ENCODE results near the gene GABRB3.

GABRB3 gene

GRCh38 chr15:26628071-26628470 is 144.8 kb downstream of the GABRB3 start:
- Histone ChIP-seq H3K9me3 (ENCODE audit: control insufficient read depth in 1 of 2, low read length in 2 of 2) (no peaks in the 10 kb centered on the region), H3K27ac (ENCODE audit: low read length) (no peak overlapping the region), H3K4me1 (ENCODE audit: control insufficient read depth in 1 of 2, insufficient read depth in 2 of 2, low read length in 2 of 2) (no peaks in the 10 kb centered on the region), H3K27me3 (ENCODE audit: low read depth, low read length) (no peaks in the 10 kb centered on the region), H3K36me3 (ENCODE audit: control insufficient read depth in 1 of 2, insufficient read depth in 2 of 2, low read length in 2 of 2) (no peaks in the 10 kb centered on the region), H3K4me3 (ENCODE audit: low read depth in 1 of 2, low read length in 2 of 2) (no peak overlapping the region)

DNA sequence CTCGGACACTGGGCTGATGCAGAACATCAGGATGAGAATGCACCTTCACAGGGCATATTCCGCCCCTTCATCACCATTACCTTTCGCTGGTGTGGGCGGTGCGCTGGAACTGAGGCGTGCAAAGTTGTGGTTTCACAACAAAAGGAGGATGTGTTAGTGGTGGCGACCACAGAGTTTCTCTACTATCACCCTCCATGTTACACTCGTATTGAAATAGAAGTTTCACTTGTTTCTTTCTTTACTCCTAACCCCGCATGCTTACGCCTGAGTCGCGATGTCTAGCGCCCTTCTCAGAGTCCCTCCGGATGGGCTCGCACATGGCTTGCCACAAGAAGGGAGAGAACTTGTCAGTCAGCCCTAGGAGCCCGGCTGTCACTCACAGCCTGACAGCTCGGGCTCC is 148.7 kb downstream of the GABRB3 start:
- no peak overlapping the region for H3K4me3 ChIP-seq (ENCODE audit: low read depth in 1 of 2, low read length in 2 of 2)
- no peaks in the 10 kb centered on the region for H3K27me3 ChIP-seq (ENCODE audit: low read depth, low read length)
- H3K9me3 ChIP-seq (ENCODE audit: control insufficient read depth in 1 of 2, low read length in 2 of 2) = no peaks in the 10 kb centered on the region
- H3K4me1 ChIP-seq (ENCODE audit: control insufficient read depth in 1 of 2, insufficient read depth in 2 of 2, low read length in 2 of 2) = no peaks in the 10 kb centered on the region
- no peak overlapping the region for H3K27ac ChIP-seq (ENCODE audit: low read length)
- H3K36me3 ChIP-seq (ENCODE audit: control insufficient read depth in 1 of 2, insufficient read depth in 2 of 2, low read length in 2 of 2) = no peaks in the 10 kb centered on the region

DNA sequence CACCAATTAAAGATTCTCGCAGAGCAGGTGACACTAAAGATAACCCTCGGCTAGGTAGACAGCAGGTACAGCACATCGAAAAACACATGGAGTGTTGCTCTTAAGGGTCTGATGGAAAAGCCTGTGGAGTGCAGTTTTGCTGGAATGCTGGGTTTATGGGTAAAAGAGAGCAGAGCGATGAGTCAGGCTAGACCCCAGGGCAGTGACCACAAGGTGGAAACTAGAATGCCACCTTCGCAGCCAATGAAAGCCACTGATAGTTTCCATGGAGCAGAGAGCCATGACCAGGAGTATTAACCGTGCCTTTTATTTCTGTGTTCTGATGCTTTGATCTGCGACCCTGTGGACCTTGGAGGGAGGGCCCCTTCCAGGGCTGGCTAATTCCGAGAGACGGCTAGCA is 149.8 kb downstream of the GABRB3 start:
- H3K9me3 ChIP-seq (ENCODE audit: control insufficient read depth in 1 of 2, low read length in 2 of 2) = no peaks in the 10 kb centered on the region
- H3K4me3 ChIP-seq (ENCODE audit: low read depth in 1 of 2, low read length in 2 of 2) = no peak overlapping the region
- H3K27me3 ChIP-seq (ENCODE audit: low read depth, low read length) = no peaks in the 10 kb centered on the region
- H3K36me3 ChIP-seq (ENCODE audit: control insufficient read depth in 1 of 2, insufficient read depth in 2 of 2, low read length in 2 of 2) = no peaks in the 10 kb centered on the region
- H3K4me1 ChIP-seq (ENCODE audit: control insufficient read depth in 1 of 2, insufficient read depth in 2 of 2, low read length in 2 of 2) = no peaks in the 10 kb centered on the region
- no peak overlapping the region for H3K27ac ChIP-seq (ENCODE audit: low read length)

- Histone ChIP-seq H3K9me3 (ENCODE audit: control insufficient read depth in 1 of 2, low read length in 2 of 2) (no peaks in the 10 kb centered on the region), H3K27ac (ENCODE audit: low read length) (no peak overlapping the region), H3K27me3 (ENCODE audit: low read depth, low read length) (no peaks in the 10 kb centered on the region), H3K4me3 (ENCODE audit: low read depth in 1 of 2, low read length in 2 of 2) (no peak overlapping the region), H3K4me1 (ENCODE audit: control insufficient read depth in 1 of 2, insufficient read depth in 2 of 2, low read length in 2 of 2) (no peaks in the 10 kb centered on the region), H3K36me3 (ENCODE audit: control insufficient read depth in 1 of 2, insufficient read depth in 2 of 2, low read length in 2 of 2) (no peaks in the 10 kb centered on the region)
Measured at GRCh38 chr15:26621816-26622215, 151.1 kb downstream of the GABRB3 start.

DNA sequence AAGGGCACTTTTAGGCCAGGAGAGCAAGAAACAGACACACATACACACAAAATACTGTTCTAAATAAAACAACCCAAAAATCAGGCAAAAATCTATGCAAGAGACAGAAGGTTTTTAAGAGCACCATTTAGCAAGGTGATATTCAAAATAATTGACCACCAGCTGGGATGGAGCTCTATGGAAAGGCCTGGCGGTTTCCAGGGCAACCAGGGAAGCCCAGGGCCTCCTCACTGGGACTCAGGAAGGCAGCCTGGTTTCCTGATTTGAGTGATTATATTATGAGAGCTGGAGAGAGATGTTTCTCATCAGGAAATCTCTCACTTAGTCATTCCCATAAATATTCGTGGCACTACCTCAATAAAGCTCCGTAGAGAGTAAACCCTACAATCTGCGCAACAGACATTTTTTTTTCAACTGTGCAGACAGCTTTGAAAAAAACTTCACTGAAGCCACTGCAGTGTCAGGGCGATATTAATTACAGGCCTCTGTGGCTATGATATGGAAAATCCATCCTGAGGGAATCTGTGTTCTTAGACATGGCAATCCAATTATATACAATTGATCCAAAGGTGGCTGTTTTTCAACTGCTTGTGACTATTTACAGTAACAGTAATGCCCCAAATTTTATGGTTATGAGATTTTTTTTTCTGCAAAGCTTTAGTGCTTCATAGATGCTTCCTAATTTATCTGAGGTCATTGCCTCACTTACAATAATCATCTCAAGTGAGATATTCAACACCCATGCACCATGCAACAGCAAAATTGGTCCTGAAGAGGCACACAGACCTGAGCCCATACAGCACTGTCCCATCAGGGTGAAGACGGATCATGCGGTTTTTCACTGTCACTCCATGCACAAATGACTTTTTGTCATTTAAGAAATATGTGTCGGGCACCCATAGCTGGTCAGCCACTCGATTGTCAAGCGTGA is 152.1 kb downstream of the GABRB3 start:
- Histone ChIP-seq H3K27ac (ENCODE audit: low read length) (no peak overlapping the region), H3K4me3 (ENCODE audit: low read depth in 1 of 2, low read length in 2 of 2) (no peak overlapping the region), H3K4me1 (ENCODE audit: control insufficient read depth in 1 of 2, insufficient read depth in 2 of 2, low read length in 2 of 2) (no peaks in the 10 kb centered on the region), H3K9me3 (ENCODE audit: control insufficient read depth in 1 of 2, low read length in 2 of 2) (no peaks in the 10 kb centered on the region), H3K27me3 (ENCODE audit: low read depth, low read length) (no peaks in the 10 kb centered on the region), H3K36me3 (ENCODE audit: control insufficient read depth in 1 of 2, insufficient read depth in 2 of 2, low read length in 2 of 2) (no peaks in the 10 kb centered on the region)

- Histone ChIP-seq H3K36me3 (ENCODE audit: control insufficient read depth in 1 of 2, insufficient read depth in 2 of 2, low read length in 2 of 2) (no peaks in the 10 kb centered on the region), H3K4me3 (ENCODE audit: low read depth in 1 of 2, low read length in 2 of 2) (no peak overlapping the region), H3K9me3 (ENCODE audit: control insufficient read depth in 1 of 2, low read length in 2 of 2) (no peaks in the 10 kb centered on the region), H3K4me1 (ENCODE audit: control insufficient read depth in 1 of 2, insufficient read depth in 2 of 2, low read length in 2 of 2) (no peaks in the 10 kb centered on the region), H3K27me3 (ENCODE audit: low read depth, low read length) (no peaks in the 10 kb centered on the region), H3K27ac (ENCODE audit: low read length) (no peak overlapping the region)
Measured at GRCh38 chr15:26615927-26616302, 157.0 kb downstream of the GABRB3 start.

DNA sequence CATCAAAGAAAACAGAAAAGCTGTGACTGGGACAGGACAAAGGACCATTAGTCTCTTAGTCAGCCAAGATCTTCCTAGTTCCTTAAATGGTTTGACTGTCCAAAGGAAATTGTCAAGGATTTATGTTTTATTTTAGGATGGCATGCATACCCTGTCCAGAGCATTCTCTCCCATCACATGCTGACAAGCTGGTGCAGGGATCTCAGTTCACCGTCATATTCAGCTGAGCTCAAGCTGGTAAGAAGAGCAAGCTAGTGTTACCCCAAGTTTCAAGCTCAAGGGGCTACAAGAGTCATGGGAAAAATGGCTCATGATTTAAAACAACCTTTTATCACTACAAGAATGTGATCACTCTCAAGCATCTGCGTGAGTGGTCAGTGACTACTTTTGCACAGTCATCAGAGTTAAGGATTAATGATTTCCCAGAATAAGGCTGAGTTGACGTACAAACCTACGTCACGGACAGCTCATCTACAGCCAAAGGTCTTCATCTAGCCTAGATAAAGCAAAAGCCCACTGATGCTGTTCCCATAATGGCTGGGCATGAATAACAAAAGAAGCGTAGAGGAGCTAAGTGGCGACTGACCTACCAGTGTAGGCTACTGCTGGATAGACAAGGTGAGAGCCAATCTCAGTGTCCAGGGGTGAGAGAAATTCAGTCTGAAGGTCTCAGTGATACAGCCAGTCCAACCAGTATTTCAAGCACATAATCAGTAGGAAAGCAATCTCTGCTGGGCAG is 157.5 kb downstream of the GABRB3 start:
- no peaks in the 10 kb centered on the region for H3K4me1 ChIP-seq (ENCODE audit: control insufficient read depth in 1 of 2, insufficient read depth in 2 of 2, low read length in 2 of 2)
- no peaks in the 10 kb centered on the region for H3K36me3 ChIP-seq (ENCODE audit: control insufficient read depth in 1 of 2, insufficient read depth in 2 of 2, low read length in 2 of 2)
- no peaks in the 10 kb centered on the region for H3K27me3 ChIP-seq (ENCODE audit: low read depth, low read length)
- no peak overlapping the region for H3K27ac ChIP-seq (ENCODE audit: low read length)
- no peaks in the 10 kb centered on the region for H3K9me3 ChIP-seq (ENCODE audit: control insufficient read depth in 1 of 2, low read length in 2 of 2)
- H3K4me3 ChIP-seq (ENCODE audit: low read depth in 1 of 2, low read length in 2 of 2) = no peak overlapping the region

- H3K4me3 ChIP-seq (ENCODE audit: low read depth in 1 of 2, low read length in 2 of 2) = no peak overlapping the region
- no peaks in the 10 kb centered on the region for H3K27me3 ChIP-seq (ENCODE audit: low read depth, low read length)
- H3K4me1 ChIP-seq (ENCODE audit: control insufficient read depth in 1 of 2, insufficient read depth in 2 of 2, low read length in 2 of 2) = no peaks in the 10 kb centered on the region
- H3K9me3 ChIP-seq (ENCODE audit: control insufficient read depth in 1 of 2, low read length in 2 of 2) = no peaks in the 10 kb centered on the region
- no peaks in the 10 kb centered on the region for H3K36me3 ChIP-seq (ENCODE audit: control insufficient read depth in 1 of 2, insufficient read depth in 2 of 2, low read length in 2 of 2)
- no peak overlapping the region for H3K27ac ChIP-seq (ENCODE audit: low read length)
Measured at GRCh38 chr15:26614734-26615133, 158.1 kb downstream of the GABRB3 start.

GRCh38 chr15:26598704-26599103 is 174.2 kb downstream of the GABRB3 start:
- peaks cover 4 to 20% of the 10 kb centered on the region in 2 donors for H3K9me3 ChIP-seq (ENCODE audit: control insufficient read depth in 1 of 2, low read length in 2 of 2)
- H3K27me3 ChIP-seq (ENCODE audit: low read depth, low read length) = no peaks in the 10 kb centered on the region
- H3K4me1 ChIP-seq (ENCODE audit: control insufficient read depth in 1 of 2, insufficient read depth in 2 of 2, low read length in 2 of 2) = no peaks in the 10 kb centered on the region
- no peaks in the 10 kb centered on the region for H3K36me3 ChIP-seq (ENCODE audit: control insufficient read depth in 1 of 2, insufficient read depth in 2 of 2, low read length in 2 of 2)
- no peak overlapping the region for H3K4me3 ChIP-seq (ENCODE audit: low read depth in 1 of 2, low read length in 2 of 2)
- no peak overlapping the region for H3K27ac ChIP-seq (ENCODE audit: low read length)

- Histone ChIP-seq H3K27ac (ENCODE audit: low read length) (no peak overlapping the region), H3K4me3 (ENCODE audit: low read depth in 1 of 2, low read length in 2 of 2) (no peak overlapping the region), H3K4me1 (ENCODE audit: control insufficient read depth in 1 of 2, insufficient read depth in 2 of 2, low read length in 2 of 2) (no peaks in the 10 kb centered on the region), H3K9me3 (ENCODE audit: control insufficient read depth in 1 of 2, low read length in 2 of 2) (peaks cover 4 to 10% of the 10 kb centered on the region in 2 donors), H3K27me3 (ENCODE audit: low read depth, low read length) (no peaks in the 10 kb centered on the region), H3K36me3 (ENCODE audit: control insufficient read depth in 1 of 2, insufficient read depth in 2 of 2, low read length in 2 of 2) (no peaks in the 10 kb centered on the region)
Measured at GRCh38 chr15:26595611-26596010, 177.3 kb downstream of the GABRB3 start.

GRCh38 chr15:26590676-26591075 is 182.2 kb downstream of the GABRB3 start:
- no peaks in the 10 kb centered on the region for H3K4me1 ChIP-seq (ENCODE audit: control insufficient read depth in 1 of 2, insufficient read depth in 2 of 2, low read length in 2 of 2)
- H3K27ac ChIP-seq (ENCODE audit: low read length) = no peak overlapping the region
- no peaks in the 10 kb centered on the region for H3K36me3 ChIP-seq (ENCODE audit: control insufficient read depth in 1 of 2, insufficient read depth in 2 of 2, low read length in 2 of 2)
- no peaks in the 10 kb centered on the region for H3K27me3 ChIP-seq (ENCODE audit: low read depth, low read length)
- H3K9me3 ChIP-seq (ENCODE audit: control insufficient read depth in 1 of 2, low read length in 2 of 2) = peaks cover 0 to 3% of the 10 kb centered on the region in 2 donors
- H3K4me3 ChIP-seq (ENCODE audit: low read depth in 1 of 2, low read length in 2 of 2) = no peak overlapping the region
